ENCODE data around the gene C11orf24. TPM values are rescaled to one million over a fixed set of nuclear protein-coding genes. Genes with fewer than 3 reads are reported as not detected.

Gene C11orf24
- total RNA-seq, 2 donors from 2014 or later, result 25.1 to 61.0 TPM

DNA sequence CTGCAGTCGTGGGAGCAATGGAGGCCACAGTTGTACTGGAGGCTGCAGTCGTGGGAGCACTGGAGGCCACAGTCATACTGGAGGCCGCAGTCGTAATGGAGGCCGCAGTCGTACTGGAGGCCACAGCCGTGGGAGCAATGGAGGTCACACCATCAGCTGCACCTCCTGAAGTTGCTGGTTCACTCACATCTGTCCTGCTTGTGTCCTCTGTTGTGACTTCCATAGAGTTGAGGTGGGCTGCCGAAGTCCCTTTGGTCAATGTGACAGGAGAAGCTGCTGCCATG is 9.3 kb downstream of the C11orf24 start:
- WGBS, result 92% methylated on average over 7 of the region's 8 CpGs
- Histone ChIP-seq H3K9me3 (no peaks in the 10 kb centered on the region), H3K27ac (no peak overlapping the region), H3K27me3 (replicated peaks; ENCODE audit: insufficient read depth) (no peaks in the 10 kb centered on the region), H3K4me1 (replicated peaks) (no peaks in the 10 kb centered on the region), H3K4me3 (no peak overlapping the region), H3K36me3 (peaks cover 0 to 8% of the 10 kb centered on the region in 2 donors)
- intact Hi-C loops (cut with DNase I), result no loop called here
- DNase-seq (ENCODE audit: low spot score), result no peak
- no peak for TF ChIP-seq POLR2A (IDR thresholded peaks at IDR 0.05)
- TF ChIP-seq, protein P1, sequence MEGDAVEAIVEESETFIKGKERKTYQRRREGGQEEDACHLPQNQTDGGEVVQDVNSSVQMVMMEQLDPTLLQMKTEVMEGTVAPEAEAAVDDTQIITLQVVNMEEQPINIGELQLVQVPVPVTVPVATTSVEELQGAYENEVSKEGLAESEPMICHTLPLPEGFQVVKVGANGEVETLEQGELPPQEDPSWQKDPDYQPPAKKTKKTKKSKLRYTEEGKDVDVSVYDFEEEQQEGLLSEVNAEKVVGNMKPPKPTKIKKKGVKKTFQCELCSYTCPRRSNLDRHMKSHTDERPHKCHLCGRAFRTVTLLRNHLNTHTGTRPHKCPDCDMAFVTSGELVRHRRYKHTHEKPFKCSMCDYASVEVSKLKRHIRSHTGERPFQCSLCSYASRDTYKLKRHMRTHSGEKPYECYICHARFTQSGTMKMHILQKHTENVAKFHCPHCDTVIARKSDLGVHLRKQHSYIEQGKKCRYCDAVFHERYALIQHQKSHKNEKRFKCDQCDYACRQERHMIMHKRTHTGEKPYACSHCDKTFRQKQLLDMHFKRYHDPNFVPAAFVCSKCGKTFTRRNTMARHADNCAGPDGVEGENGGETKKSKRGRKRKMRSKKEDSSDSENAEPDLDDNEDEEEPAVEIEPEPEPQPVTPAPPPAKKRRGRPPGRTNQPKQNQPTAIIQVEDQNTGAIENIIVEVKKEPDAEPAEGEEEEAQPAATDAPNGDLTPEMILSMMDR (IDR thresholded peaks at IDR 0.05), result no peak
- no peak for TF ChIP-seq POLR2AphosphoS5 (IDR thresholded peaks at IDR 0.05)

DNA sequence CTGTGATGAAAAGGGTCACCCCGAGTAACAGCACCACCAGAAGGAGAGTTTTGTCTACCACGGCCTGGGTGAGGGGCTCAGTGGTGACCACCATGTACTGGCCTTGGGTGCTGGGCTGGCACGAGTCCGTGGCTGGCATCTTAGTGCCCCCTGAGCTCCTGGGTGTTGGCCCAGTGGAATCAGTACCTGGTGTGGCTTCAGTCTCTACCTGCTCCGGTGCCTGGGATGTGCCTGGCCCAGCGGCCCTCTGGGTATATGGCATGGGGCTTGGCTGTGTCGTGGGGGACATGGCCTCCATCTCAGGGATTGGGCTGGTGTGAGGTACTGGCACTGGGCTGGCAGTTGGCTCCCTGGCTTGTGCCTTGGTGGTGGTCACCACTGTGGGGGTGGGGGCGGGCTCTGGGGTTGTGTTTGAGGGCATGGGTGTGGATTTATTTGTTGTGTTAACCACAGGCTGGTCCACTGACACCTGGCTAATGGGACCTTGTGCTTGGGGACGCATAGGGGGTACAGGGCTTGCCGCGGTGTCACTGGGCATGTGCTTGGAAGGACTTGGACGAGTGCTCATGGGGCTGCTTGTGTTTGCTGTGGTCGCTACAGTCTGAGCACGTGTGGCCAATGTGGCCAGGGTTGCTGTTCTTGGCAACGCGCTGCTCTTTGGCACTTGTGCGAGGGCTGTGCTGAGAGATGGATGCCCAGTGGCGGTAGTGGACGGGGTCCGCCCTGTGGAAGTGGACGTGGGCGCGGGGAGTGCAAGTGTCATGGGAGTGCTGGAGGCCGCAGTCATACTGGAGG is 9.8 kb downstream of the C11orf24 start:
- no peaks in the 10 kb centered on the region for H3K9me3 ChIP-seq
- intact Hi-C loops (cut with DNase I), result no loop called here
- H3K27me3 ChIP-seq (replicated peaks; ENCODE audit: insufficient read depth), result no peaks in the 10 kb centered on the region
- WGBS, result 90% methylated on average over 23 of the region's 24 CpGs
- no peak overlapping the region for H3K27ac ChIP-seq
- H3K36me3 ChIP-seq, result peaks cover 0 to 8% of the 10 kb centered on the region in 2 donors
- H3K4me3 ChIP-seq, result no peak overlapping the region
- TF ChIP-seq, protein P1 (IDR thresholded peaks at IDR 0.05), result no peak
- TF ChIP-seq POLR2AphosphoS5 (IDR thresholded peaks at IDR 0.05), result no peak
- TF ChIP-seq POLR2A (IDR thresholded peaks at IDR 0.05), result no peak
- no peak for DNase-seq (ENCODE audit: low spot score)
- H3K4me1 ChIP-seq (replicated peaks), result no peaks in the 10 kb centered on the region

DNA sequence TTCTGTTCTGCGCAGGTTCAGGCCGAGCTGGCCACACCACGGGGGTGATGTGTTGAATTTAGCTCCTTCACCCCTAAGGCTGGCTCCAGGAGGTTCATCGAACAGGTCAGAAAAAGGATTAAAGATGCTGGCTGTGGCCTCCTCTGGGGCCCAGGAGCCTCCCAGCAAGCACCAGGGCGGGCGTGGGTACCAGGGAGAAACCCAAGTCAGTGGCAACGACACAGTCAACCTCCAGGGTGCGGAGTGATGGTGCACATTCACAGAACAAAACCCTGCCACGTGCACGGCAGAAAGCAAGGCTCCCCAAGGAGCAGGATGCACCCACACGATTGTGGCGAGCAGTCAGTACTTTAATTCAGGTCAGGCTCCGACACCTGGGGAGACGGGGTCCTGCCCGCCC is 10.8 kb downstream of the C11orf24 start:
- Histone ChIP-seq H3K27me3 (replicated peaks; ENCODE audit: insufficient read depth) (no peaks in the 10 kb centered on the region), H3K36me3 (peaks cover 0 to 8% of the 10 kb centered on the region in 2 donors), H3K9me3 (no peaks in the 10 kb centered on the region), H3K27ac (no peak overlapping the region), H3K4me1 (replicated peaks) (no peaks in the 10 kb centered on the region), H3K4me3 (no peak overlapping the region)
- WGBS, result 74% methylated on average over 15 of the region's 15 CpGs
- DNase-seq (ENCODE audit: low spot score), result no peak
- intact Hi-C loops (cut with DNase I), result no loop called here
- TF ChIP-seq POLR2A (IDR thresholded peaks at IDR 0.05) (no peak), POLR2AphosphoS5 (IDR thresholded peaks at IDR 0.05) (no peak)
- TF ChIP-seq, protein P1 (IDR thresholded peaks at IDR 0.05), result no peak

DNA sequence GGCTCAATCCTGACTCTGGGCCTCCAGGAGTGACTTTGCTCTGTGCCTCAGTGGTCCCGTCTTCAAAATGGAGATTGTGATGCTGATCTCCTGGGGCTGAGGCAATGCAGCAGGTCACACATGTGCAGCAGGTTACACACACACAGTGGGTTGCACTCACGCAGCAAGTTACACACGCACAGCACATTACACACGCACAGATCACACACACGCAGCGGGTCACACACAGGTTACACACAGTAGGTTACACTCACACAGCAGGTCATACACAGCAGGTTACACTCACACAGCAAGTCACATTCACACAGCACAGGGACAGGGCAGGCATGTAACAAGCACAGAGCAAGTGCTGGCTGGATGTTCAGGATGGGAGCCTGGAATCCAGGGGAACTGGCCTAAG is 11.3 kb downstream of the C11orf24 start:
- Histone ChIP-seq H3K27ac (no peak overlapping the region), H3K36me3 (peaks cover 0 to 8% of the 10 kb centered on the region in 2 donors), H3K9me3 (no peaks in the 10 kb centered on the region), H3K4me3 (no peak overlapping the region), H3K27me3 (replicated peaks; ENCODE audit: insufficient read depth) (no peaks in the 10 kb centered on the region), H3K4me1 (replicated peaks) (no peaks in the 10 kb centered on the region)
- DNase-seq (ENCODE audit: low spot score), result no peak
- TF ChIP-seq POLR2AphosphoS5 (IDR thresholded peaks at IDR 0.05), result no peak
- TF ChIP-seq, protein P1 (IDR thresholded peaks at IDR 0.05), result no peak
- no peak for TF ChIP-seq POLR2A (IDR thresholded peaks at IDR 0.05)
- WGBS, result 93% methylated on average over 6 of the region's 6 CpGs
- intact Hi-C loops (cut with DNase I), result no loop called here
